GM21515 (cell line): ENCODE results near the gene TEC.

ENCODE experiments used
- ATAC-seq: cut with Tn5 transposase; IDR thresholded peaks from one replicate; pipeline ENCODE4 v1.9.1; 2021; ENCODE audit not compliant: unreplicated experiment

The TEC gene

DNA sequence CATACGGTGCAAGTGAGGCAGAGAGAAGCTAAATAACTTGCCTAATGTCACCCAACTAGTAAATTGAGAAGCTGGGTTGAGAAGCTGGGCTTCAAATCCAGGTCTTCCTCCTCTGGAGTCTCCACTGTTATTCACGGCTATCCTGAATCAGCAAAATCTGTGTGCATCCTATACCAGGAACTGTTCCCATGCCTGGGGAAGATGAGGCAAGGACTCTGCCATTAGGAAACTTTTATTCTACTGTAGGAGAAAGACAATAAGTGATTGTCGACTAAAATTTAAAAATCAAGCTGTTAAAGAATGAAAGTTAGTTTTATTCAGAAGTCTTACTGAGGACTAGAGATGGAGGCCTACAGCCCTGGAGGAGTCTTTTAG lies 872 bp upstream of the TEC start:
- no peak for ATAC-seq

DNA sequence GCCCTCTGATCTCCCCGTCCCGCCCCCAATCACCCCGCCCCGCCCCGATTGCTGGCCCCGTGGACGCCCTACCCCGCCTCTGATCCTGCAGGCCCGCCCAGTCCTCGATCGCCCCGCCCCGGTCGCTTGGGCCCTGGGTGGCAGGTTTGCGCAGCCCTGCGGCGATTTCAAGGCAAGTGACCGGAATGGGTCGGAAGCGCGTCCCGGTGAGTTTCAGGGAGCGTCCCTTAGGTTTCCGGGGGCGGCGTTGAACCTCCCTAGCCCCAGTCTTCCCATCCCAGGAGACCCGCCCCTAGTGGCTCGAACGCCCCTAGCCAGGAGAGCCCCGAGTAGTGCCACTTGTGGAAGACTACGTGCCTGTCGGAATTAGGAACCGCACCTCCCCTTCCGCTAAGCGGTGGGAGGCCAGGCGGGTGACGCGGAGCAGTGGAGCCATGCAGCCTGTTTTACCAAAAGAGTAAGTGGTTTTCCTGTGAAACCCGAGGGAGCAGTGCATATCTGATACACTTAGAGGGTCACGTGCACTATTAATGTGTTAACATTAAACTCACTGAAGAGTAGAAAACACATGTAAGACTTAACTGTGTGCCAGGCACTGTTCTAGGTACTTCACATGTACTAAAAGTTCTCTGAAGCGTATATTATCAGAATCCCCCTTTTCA lies 354 bp upstream of the TEC start:
- ATAC-seq = peak; percentile 77

DNA sequence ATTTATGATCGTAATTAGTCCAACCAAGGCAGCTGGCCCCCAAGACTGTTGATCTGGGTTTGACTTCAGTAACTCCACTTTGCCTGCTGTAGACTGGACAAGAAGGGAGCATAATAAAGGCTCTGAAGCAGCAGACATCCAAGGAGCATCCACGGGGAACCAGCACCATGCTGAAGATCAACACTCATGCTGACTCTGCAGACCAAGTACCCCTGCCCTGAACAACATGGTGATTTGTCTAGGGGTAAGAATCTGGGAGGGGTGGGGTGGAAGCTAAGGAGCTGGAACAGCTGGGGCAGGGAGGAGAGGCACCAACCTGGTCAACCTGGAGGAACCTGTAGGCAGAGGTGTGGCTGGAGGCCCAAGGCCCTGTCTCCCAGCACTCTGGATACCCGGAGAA lies 2.1 kb downstream of the TEC start:
- no peak for ATAC-seq

DNA sequence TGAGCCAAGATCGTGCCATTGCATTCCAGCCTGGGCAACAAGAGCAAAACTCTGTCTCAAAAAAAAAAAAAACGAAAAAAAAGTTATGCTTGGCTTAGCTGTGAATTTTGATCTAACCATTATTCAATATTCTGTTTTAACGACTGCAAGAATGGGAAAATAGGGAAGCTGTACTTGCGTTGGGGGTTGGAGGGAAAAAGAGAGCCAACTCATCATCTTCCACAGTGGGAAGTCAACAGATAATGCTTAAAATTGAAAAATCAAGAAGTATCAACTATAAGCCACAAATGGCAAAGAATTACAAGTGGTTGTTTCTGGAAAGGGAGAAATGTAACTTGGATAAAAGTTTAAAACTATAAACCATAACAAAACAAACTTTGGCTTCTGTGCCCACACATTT lies 2.9 kb downstream of the TEC start:
- ATAC-seq = no peak

DNA sequence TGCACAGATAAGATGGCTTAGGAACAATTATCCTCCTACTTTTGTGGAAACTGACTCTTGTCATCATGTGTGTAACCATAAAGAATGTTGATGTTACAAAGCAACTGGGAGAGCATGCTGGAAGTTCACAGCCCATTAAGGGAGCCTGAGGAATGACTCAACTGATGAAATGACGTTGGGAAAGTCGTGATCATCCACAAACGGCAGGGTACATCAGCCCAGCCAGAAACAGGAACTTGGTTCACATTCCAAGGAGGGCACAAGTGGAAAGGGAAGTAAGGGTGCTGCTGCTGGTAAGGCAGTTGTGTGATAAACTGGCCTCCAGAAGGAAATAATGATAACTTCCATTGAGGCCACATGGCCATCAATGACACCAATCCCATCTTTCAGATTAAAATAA lies 6.7 kb downstream of the TEC start:
- no peak for ATAC-seq

DNA sequence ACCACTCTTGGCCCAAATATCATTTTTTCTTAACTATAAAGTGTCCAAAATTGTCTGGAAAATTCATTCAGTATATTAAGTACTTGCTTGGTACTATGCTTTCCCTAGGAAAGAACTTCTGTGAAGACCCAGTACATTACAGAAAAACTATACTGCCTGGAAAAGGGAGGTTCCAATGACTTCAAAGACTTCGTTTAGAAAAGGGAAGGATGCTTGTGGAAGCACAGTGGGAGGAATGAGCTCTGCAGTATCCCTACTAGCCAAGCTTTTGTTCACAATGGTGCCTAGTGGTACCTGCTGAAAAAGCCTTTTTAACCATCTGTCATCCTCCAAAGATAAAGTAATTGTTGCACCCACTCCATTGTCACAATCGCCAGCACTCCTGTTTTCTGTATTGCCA lies 7.2 kb downstream of the TEC start:
- no peak for ATAC-seq

DNA sequence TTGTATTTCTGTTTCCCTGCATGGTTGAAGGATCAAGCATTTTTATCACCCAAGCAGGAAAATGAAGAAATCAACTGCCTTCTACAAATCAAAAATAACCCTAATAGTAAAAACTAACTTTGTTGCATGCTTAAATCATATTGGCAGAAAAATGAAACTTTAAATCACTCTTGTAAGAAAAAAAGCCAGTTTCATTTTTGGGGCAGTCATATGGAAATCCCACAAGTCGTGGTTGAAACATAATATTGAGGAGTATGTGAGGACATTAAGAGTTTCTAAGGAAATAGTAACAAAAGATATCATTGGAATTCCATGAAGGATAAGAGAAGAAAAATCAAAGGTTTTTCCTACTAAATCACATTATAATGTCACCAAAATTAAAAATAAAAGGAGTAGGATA lies 8.4 kb downstream of the TEC start:
- no peak for ATAC-seq

DNA sequence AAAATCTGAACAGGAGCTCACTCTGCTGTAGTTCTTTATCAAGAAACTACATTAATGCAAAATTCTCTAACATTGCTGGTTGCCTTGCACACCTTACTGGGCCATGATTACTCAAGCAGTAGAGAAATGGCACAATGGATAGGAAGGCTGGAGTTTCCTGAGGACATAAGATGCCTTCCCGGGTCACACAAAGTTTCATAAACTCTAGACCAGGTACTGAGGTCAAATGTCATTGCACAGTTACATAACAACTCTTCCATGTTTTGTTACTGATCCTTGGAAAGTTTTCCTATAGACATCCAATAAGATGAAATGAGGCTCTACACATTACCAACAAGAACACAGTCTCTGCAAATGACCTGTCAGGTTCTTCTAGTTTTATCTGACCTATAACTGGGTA lies 9.9 kb downstream of the TEC start:
- no peak for ATAC-seq

DNA sequence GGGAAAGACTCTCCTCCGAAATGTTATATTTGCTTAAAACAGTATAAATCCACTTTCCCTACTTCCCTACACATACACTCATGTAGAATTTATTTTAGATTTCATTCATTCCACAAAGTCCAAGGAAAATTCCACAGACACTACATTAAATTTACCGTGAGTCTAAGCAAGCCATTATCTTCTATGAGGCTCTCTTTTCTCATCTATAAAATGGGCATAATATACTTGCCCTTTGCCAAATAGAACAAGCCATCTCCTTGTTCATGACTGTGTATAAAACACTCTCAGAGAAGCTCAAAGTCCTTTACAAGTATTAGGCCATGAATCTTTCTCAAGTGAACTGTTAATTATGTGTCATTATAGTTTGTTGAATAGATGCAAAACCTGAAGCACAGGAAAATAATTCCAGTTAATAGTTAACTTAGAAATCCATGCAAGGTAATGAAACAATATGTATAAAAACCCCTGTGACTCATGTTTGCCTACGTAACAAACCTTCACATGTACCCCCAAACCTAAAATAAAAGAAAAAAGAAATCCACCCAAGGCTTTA lies 10.7 kb downstream of the TEC start:
- ATAC-seq = no peak

DNA sequence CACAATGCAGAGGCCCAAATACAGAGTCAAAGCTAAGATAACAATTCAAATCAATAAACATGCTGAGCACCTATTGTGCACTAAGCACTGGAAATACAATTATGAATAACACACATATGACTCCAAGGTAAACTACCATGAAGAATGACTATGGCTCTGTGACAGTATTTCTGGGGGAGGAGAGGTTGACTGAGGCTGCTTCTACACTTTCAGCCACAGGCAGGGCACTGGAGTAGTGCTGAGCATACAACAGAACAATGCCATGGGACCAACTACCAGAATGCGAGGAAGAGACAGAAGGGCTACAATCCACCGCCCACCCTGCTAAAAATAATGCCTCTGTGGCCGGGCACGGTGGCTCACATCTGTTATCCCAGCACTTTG lies 13.7 kb downstream of the TEC start:
- ATAC-seq = no peak

DNA sequence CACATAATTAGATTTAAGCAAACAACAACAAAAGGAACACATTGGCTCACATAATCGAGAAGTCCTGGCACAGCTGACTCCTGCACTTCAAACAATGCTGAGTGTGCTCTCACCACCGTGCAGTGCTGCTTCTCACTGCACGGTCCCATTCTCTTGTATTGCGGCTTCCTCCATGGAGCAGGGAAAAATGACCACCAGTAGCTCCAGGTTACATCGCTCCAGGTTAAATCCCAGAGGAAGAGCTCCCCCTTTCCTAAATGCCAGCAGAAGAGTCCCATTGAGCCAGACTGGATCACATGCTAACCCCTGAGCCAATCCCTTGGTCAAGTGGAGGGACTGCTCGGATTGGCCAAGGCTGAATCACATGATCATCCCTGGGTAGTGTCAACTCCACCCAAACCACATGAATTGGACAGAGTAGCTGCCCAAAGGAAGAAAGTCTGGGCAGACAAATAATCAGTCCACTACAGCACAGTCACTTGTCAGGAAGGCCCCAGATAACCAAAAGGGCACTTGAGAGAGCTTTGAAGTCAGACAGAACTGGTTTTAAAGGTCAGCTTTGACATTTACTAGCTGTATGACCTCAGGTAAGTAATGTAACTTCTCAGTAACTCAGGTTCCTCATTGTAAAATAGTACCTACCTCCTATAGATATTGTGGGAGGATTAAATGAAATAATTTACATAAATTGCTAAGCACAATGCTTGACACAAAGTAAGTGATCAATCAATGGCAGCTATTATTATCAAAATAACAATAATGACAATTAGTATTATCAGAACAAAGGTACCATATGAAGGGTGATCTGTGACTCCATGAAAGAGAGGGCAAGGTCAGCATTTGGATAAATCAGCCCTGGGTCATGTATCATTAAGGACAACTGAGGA lies 14.3 kb downstream of the TEC start:
- no peak for ATAC-seq

DNA sequence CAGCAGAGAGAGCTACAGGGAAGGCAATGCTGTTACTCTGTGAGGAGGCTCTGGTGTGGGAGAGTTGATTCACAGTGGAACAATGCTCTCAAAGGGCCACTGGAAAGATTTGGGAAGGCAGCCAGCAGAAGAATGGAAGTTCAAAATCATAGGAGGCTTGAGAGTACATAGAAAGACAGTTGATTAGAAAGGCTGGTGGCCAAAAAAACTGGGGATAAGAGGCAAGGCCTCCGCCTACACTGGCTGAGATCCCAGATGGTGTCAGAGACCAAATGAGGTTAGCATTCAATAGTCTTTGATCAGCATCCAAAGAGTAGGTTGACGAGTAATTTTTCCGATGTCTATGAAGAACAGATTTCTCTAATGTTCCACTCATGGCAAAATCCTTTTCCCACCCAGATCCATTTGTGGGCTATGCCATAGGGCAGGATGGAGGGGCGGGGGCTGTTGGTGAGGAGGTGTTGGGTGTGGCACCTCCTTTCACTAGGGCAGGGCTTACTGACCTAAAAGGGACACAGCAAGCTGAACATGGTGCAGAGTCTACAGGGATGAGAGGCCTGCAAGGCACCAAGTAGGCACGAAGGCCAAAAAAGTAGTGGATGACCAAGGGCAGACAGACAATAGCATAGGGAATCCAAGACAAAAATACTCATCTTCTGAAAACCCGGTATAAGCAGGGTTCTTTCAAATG lies 15.1 kb downstream of the TEC start:
- ATAC-seq = no peak

DNA sequence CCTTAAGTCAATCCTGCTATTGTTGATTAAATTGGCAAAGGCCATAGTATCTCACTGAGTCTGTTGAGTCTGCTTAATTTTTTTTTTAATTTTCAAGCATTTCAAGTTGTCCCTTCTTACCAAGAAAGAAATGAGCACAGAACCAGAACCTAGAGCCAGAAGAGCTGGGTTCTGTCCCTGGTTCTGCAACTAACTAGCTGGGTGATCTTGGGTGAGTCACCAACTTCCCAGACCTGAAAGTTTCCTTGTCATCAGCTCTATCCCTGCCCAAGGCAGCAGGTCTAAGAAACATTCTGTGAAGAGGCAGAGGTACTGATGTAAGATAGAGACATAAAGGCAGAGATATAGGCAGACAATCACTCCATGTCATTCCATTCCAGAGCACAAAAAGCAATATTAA lies 17.3 kb downstream of the TEC start:
- no peak for ATAC-seq

DNA sequence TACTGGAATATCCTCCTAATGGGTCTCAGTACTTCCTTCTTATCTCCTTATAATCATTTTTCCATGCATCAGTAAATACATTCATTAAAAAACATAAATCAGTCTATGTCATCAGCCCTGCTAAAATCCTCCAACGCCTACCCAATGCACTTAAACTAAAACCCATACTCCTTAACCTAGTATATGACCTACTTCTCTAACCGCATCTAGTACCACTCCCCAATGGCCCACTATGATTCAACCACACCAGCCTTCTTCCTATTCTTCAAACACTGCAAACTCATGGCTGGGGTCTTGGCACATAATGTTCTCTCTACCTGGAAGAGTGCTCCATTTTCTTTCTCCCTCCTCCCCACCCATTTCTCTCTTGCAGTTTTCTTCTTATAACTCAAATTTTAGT lies 18.7 kb downstream of the TEC start:
- no peak for ATAC-seq

DNA sequence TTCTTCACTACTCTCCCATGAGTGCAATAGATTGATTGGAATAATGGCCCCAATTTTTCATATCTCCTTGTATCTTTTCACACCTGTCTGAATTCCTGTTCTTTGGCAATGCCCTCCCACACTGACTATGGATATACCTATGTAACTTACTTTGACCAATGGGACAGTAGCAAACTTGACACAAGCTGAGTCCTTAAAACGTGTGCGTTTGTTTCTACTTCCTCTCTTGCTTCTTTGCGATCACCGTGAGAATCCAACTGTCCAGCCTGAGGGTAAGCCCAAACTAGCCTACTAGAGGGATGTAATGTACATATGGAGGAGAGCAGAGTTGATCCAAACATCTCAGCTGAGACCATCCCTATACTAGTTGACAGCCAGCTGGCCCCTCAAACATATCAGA lies 19.3 kb downstream of the TEC start:
- no peak for ATAC-seq

DNA sequence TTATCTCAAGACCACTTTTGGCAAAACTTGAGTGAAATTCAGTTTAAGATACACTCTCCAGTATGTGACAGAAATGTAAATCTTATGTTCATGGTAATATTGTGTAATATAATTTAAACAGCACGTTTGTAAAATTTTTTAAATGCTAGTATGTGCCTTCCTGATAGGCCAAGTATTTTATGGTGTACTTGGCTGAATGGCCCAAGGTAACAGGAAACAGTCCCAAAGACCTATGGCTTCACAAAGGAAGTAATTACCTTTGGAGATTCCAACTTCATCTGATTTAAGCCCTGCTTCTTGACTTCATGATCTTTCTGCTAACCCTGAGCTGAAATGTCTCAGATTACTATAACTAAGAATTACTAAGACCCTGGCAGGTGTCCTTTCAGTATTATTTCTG lies 20.3 kb downstream of the TEC start:
- ATAC-seq = no peak

DNA sequence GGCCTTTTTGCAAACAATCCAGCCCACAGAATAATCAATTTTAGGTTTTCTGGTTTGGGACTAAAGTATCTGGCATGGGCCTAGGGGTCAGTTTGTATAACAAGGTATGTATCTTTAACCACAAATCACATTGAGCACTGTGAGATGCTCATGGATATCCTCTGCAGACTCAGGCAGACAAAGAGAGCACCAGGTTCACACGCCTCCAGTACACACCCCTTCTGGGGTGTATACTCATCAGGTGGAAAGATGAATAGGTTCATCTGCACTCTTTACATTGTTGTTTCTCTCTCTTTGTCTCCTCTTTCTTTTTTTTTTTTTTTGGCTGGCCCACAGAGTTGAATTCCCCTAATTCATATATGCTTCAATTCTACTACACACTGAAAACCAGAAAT lies 21.1 kb downstream of the TEC start:
- no peak for ATAC-seq

DNA sequence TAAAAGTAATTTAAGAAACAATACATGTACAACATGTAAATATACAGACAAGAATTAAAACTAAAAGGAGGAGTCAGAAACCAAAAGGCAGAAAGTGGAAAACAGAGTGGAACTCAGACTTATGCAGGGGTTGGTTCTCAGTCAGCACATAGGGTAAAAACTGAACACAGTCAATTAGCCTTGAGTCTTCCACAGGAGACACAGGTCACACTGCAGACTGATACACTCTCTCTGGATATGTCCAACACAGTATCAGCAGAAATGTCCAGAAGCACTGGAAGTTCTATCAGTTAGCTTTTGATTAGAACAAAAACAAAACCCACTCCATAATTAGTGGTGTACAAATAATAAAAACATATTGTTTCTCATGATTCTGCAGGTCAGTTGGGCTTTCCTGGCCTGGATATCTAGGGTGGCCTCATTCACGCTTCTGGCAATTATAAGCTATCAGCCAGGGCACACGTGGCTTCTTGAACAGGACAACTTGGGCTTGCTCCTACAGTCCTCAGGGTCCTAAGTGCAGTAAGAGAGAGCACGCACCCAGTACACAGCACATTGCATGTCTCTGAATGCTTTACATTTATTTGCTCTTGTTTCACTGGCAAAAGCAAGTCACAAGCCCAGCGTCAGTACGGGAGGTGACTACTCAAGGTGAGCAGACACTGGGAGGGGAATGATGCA lies 21.6 kb downstream of the TEC start:
- no peak for ATAC-seq

DNA sequence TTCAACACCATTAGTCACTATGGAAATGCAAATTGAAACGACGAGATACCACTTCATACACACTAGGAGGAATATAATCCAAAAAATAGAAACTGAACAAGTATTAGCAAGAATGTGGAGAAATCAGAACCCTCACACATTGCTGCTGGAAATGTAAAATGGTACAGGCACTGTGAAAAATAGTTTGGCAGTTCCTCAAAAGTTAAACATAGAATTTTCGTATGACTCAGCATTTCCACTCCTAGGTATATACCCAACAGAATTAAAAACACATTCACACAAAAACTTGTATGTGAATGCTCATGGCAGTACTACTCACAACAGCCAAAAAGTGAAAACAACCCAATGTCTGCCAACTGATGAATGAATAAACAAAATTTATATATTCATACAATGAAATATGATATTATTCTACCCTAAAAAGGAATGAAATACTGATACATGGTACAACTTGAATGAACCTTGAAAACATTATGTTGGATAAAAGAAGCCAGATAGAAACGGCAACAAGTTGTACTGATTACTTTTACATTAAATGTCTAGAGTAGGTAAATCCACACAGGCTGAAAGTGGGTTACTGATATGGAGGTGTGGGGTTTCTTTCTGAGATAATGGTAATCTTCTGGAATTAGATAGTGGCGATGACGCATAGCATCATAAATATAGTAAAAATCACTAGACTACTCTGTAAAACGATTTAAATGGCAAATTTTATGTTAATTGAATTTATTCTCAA lies 22.3 kb downstream of the TEC start:
- ATAC-seq = peak; percentile 57

DNA sequence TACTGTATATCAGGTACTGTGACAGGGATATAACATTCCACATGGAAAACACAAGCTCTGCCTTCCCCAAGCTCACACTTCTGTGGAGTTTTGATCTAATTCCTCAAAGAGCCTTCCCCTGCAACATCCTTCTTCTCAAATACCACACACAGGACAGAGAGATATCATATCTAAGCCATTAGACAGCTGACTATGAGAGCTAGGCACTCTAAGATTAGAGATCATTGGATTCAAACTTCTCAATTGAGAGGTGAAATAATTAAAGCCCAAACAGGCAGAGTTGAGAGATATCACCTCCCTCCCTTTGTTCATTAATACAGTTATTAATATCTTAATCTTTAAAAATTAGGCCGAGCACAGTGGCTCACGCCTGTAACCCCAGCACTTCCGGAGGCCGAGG lies 25.0 kb downstream of the TEC start:
- ATAC-seq = no peak

DNA sequence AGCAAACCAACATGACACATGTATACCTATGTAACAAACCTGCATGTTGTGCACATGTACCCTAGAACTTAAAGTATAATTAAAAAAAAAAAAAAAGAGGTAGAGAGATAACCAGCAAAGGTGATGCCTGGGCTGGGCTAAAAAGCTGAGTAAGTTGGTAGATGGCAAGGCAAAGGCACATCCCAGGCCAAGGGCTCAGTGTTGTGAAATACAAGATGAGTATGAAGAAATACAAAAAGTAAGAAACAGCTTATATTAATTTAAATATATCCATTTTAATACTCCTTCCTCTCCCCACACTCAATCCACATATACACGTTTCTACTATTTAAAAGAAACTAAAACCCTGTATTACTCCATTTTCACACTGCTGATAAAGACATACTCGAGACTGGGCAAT lies 25.8 kb downstream of the TEC start:
- no peak for ATAC-seq
